A673 (cell line): ENCODE measurements around the gene SIK3.

Experiments
- EZH2 ChIP-seq: fragments of 200-600 bp; sonication (generic); IDR thresholded peaks from 2 replicates; pipeline ENCODE4 v1.6.1; 2017; ENCODE audit warnings: borderline replicate concordance, low read depth, mild to moderate bottlenecking, mixed read lengths, antibody characterized with exemption, low read length; ENCODE audit not compliant: poor library complexity, severe bottlenecking
- TF ChIP-seq, protein P1 (sequence below): fragments of 300-800, 200-600 bp; sonication (generic); conservative IDR thresholded peaks from 2 replicates; pipeline ENCODE4 v1.5.1; 2017; ENCODE audit warnings: low read depth, mild to moderate bottlenecking, antibody characterized with exemption, low read length, moderate library complexity, mixed read lengths

DNA sequence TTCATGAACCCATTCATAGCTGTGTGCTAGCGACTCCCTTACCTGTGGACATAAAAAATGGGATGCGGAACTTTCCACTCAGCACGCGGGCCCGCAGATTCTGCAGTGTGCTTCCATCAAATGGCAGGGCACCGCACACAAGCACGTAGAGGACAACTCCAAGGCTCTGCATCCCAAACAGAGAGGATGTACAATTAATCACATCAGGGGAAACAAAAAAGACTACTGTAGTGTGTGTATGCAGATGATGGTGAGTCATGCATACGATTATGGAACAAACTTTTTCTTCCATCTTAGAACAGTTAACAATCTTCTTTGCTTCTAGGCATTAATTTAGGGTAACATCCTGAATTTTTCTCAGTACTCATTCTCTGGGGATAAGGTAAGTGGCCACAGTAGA is 202.0 kb downstream of the SIK3 start:
- TF ChIP-seq, protein P1, sequence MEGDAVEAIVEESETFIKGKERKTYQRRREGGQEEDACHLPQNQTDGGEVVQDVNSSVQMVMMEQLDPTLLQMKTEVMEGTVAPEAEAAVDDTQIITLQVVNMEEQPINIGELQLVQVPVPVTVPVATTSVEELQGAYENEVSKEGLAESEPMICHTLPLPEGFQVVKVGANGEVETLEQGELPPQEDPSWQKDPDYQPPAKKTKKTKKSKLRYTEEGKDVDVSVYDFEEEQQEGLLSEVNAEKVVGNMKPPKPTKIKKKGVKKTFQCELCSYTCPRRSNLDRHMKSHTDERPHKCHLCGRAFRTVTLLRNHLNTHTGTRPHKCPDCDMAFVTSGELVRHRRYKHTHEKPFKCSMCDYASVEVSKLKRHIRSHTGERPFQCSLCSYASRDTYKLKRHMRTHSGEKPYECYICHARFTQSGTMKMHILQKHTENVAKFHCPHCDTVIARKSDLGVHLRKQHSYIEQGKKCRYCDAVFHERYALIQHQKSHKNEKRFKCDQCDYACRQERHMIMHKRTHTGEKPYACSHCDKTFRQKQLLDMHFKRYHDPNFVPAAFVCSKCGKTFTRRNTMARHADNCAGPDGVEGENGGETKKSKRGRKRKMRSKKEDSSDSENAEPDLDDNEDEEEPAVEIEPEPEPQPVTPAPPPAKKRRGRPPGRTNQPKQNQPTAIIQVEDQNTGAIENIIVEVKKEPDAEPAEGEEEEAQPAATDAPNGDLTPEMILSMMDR, result no peak
- no peak for TF ChIP-seq EZH2
